NCI-H2196 treated with DMSO at 0.1 percent for 48 hours (cell line): ENCODE measurements around the gene IGF1R.

Experiments used
- DNase-seq: peaks from one replicate; lab custom pipeline; 2025; ENCODE audit not compliant: unreplicated experiment; lab: John Stamatoyannopoulos, UW

IGF1R gene

DNA sequence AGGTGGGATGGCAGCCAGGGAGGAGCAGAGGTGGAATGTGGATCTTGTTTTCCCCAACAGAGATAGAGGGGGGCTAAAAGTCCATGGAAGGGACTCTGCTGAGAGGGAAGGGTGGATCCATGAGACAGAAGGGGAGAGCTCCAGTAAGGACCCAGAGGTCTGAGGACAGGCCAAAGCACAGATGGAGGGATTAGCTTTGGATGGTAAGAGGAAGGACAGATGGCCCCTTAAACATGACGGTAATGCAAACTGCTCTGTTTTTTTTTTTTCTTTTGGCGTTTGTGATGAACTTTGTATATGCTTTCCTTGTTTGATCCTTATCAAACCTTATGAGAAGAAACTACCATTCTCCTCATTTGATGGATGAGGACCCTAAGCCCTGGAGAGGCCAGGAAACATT lies 96.2 kb downstream of the IGF1R start:
- DNase-seq = no peak

GRCh38 chr15:98745179-98745578 lies 96.8 kb downstream of the IGF1R start:
- no peak for DNase-seq

- DNase-seq = no peak
Measured at GRCh38 chr15:98745650-98746374, 97.5 kb downstream of the IGF1R start.

GRCh38 chr15:98746375-98747155 lies 98.2 kb downstream of the IGF1R start:
- DNase-seq = no peak

DNA sequence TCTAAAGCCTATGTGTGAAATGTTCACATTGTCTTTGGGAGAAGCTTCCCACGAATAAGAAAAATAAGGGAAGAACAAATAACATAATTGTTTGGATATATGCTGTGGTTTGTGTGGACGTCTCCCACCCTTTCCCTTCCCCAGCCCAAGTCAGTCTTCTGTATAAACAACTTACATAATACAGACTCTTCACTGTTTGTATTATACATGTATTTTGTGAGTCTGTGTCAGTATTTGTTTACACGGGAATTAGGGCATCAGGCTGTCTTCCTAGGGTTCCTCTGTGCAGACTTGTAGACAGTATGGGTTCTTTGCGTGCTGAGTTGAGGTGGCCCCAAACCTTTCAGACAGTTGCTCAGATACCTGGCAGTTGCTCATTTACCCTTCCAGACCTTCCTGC lies 103.4 kb downstream of the IGF1R start:
- DNase-seq = no peak

- no peak for DNase-seq
Measured at GRCh38 chr15:98753726-98754656, 105.7 kb downstream of the IGF1R start.

DNA sequence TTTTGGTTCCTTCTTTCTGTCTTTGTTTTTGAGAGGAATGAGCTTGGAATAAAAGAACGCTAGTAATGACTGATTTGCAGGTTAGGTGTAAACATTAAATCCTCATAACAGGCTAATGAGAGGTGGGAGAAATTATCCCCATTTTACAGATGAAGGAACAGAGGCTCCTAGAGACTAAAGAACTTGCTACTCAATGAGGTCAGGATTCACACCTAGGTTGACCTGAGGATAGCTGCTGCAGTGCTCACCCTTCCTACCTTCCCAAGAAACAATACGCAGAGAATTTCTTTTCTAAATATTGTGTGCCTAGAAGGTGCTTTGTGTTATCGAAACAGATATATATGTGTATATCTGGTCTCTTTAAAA lies 106.3 kb downstream of the IGF1R start:
- no peak for DNase-seq

GRCh38 chr15:98755138-98755537 lies 106.8 kb downstream of the IGF1R start:
- no peak for DNase-seq

DNA sequence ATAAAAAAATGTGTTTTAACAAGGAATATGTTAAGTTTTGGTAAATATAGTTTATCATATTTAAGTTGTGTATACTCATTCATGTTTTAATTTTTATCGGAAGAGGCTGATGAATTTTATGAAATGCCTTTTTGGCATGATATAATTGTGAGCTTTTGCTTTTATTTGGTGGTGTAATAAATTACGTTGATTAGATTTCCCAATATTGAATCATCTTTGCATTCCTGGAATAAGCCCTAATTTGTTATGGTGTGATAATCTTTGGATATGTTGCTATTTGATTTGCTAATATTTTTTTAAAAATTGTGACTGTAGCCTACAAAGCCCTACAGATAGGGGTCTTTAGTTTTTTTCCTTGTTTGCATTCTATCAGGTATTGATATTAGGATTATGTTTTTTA lies 107.4 kb downstream of the IGF1R start:
- no peak for DNase-seq

DNA sequence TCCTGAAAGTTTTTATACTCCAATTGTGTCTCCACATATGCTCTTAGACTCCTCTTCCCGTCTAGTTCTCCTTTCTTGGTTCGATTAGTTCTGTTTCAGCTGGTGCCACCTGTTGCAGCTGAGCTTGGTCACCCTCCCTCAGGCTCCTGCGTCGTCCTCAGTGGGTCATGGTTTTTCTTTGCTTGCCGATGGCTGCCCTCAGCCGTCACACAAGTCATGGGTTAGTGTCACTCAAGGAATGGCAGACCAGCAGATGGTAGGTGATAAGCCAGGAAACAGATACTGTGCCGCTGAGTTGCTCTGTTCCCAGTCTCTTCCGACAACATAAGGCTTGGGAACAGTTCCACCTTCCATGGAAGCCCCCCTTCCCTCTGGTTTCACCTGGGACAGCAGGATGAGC lies 109.9 kb downstream of the IGF1R start:
- DNase-seq = no peak

DNA sequence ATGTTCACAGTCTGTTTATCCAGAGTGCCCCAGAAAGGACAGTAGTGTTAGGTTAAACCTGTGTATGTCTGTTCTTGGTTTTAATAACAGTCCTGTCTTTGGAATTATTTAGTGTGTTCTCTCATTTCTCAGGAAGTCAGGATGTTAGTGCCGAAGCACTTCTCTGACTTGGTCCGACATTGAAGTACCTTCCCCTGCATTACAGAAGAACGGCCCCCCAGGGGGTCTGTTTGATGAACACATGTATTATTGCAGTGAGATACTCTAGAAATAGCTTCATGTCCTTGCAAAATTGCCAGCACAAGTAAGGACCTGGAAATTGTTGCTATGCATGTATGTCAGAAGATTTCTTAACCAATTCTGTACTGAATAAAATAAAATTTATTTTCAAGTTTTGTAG lies 110.9 kb downstream of the IGF1R start:
- no peak for DNase-seq

DNA sequence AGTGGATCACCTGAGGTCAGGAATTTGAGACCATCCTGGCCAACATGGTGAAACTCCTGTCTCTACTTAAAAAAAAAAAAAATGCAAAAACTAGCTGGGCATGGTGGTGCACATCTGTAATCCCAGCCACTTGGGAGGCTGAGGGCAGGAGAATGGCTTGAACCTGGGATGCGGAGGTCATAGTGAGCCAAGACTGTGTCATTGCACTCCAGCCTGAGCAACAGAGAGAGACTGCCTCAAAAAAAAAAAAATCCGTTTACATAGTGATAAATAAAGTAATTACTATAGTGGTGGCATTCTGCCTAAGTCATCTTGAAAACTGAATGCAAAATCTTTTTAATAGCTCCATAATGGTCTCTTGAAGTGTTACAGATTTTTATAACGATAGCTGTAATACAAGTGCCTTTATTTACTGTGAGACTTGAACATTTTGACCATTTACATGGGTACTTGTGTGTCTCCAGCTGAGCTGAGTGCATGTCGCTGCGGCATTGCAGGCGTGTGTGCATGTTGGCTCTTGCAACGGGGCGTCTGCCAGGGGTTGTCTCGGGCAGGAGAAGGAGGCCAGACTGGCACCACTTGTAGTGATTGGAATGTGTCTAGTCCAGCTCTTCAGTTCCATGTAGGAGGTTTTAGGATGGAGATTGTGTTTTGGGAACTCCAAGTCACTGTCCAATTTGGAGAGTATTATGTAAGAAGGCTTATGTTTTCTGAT lies 111.9 kb downstream of the IGF1R start:
- no peak for DNase-seq

GRCh38 chr15:98760975-98761374 lies 112.6 kb downstream of the IGF1R start:
- no peak for DNase-seq

GRCh38 chr15:98763179-98763578 lies 114.8 kb downstream of the IGF1R start:
- DNase-seq = no peak

GRCh38 chr15:98764291-98764690 lies 116.0 kb downstream of the IGF1R start:
- no peak for DNase-seq

- DNase-seq = no peak
Measured at GRCh38 chr15:98765610-98766009, 117.3 kb downstream of the IGF1R start.

GRCh38 chr15:98767692-98768091 lies 119.4 kb downstream of the IGF1R start:
- DNase-seq = no peak

- no peak for DNase-seq
Measured at GRCh38 chr15:98769867-98770266, 121.5 kb downstream of the IGF1R start.

DNA sequence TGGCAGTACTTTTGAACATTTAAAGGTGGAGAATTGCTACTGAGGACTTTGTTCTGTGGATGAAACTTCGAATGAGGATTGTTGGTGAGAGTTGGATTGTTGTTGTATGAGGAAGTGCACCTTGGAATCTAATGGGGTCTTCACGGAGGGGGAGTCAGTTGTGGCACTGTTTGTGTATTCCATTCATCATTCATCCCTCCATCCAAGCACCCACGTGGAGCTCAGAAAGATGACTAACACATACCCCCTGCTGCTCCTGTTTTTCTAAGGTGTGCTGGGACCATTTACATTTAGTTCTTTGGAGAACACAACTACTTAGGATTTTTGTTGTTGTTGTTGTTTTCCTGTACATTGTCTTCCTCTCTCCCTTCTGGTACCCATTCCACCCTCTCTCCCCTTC lies 122.6 kb downstream of the IGF1R start:
- no peak for DNase-seq

GRCh38 chr15:98771541-98771940 lies 123.2 kb downstream of the IGF1R start:
- DNase-seq = no peak

GRCh38 chr15:98772895-98773294 lies 124.6 kb downstream of the IGF1R start:
- DNase-seq = no peak
